Stomach (tissue), 9 donors: Measurements from ENCODE around the gene HYAL2. TPM values are rescaled to one million over a fixed set of nuclear protein-coding genes. Genes with fewer than 3 reads are reported as not detected.

Experiments
- DNase-seq, 2 donors: peaks; one replicate each; pipeline versions ENCODE4 v3.0.0 to v3.0.0-alpha.2; 2013 to 2019
- H3K27ac ChIP-seq, 5 donors: fragments of 200-600 bp in 4 of 5; sonication (generic) in 4 of 5; one replicate each; pipeline ENCODE4 v1.5.1; 2013 to 2019; ENCODE audit warnings: mild to moderate bottlenecking in 1 of 5, moderate library complexity in 1 of 5
- H3K27me3 ChIP-seq, 3 donors: fragments of 200-600 bp; sonication (generic); one replicate each; pipeline ENCODE4 v1.5.1; 2017 to 2019; ENCODE audit warnings: mixed run types in 1 of 3
- H3K36me3 ChIP-seq, 4 donors: fragments of 200-600 bp; sonication (generic); 1 replicate in 3 of 4; 2 replicates in 1 of 4; pipeline ENCODE4 v1.5.1; 2016 to 2019
- H3K4me1 ChIP-seq, 4 donors: fragments of 200-600 bp; sonication (generic); one replicate each; pipeline ENCODE4 v1.5.1; 2016 to 2019
- H3K4me3 ChIP-seq, 4 donors: fragments of 200-600 bp; sonication (generic) in 3 of 4; one replicate each; pipeline ENCODE4 v1.5.1; 2016 to 2019; ENCODE audit warnings: mild to moderate bottlenecking in 1 of 4
- H3K9me3 ChIP-seq, 4 donors: fragments of 200-600 bp; sonication (generic); one replicate each; pipeline ENCODE4 v1.5.1; 2016 to 2019
- EP300 ChIP-seq: sonication (generic); formaldehyde crosslinking; IDR thresholded peaks from one replicate; pipeline ENCODE4 v1.6.1; 2017; ENCODE audit warnings: antibody characterized with exemption
- POLR2A ChIP-seq, 4 donors: fragments of 450-650 bp; IDR thresholded peaks; one replicate each; pipeline ENCODE4 v1.6.1; 2016; ENCODE audit warnings: antibody characterized with exemption in 4 of 4, control low read depth in 2 of 4, mild to moderate bottlenecking in 1 of 4, moderate library complexity in 1 of 4
- POLR2AphosphoS5 ChIP-seq, 3 donors: sonication (generic); formaldehyde crosslinking; IDR thresholded peaks; one replicate each; pipeline ENCODE4 v1.6.1; 2016; ENCODE audit warnings: antibody characterized with exemption in 3 of 3
- WGBS, 5 donors: extraction: QIAGEN DNeasy Blood & Tissue Kit in 3 of 5; methylation state at CpG; one replicate each; pipeline versions ENCODE4 v1.1.5 to v1.1.7; 2013 to 2018; 5-methylcytosine and 5-hydroxymethylcytosine counted together
- intact Hi-C: fragments of 100-400 bp; cut with DNase I; formaldehyde crosslinking; loops from one replicate; pipeline ENCODE4 v1.15.1; 2023; ENCODE audit warnings: low total_unique reads
- polyA plus RNA-seq, 3 donors: library from polyadenylated mRNA; stranded (reverse); fragments of 200-250 nt; gene quantifications; one replicate each; pipeline ENCODE4 v1.2.3, GENCODE V29; 2013
- total RNA-seq, 5 donors: library from RNA; depleted of rRNA; stranded (reverse); fragments of >200 nt; gene quantifications; one replicate each; pipeline versions ENCODE4 v1.1.0 to v1.2.3, GENCODE V29; 2014 to 2016
- TF ChIP-seq, protein P1 (sequence below), 7 experiments: fragments of 450-650 bp in 4 of 7; fragments of 200-600 bp in 3 of 7; sonication (generic) in 3 of 7; IDR thresholded peaks; one replicate each; pipeline ENCODE4 v1.5.1; 2016 to 2019; ENCODE audit warnings: antibody characterized with exemption in 7 of 7, control low read depth in 2 of 7, mild to moderate bottlenecking in 1 of 7
- donor health status: healthy with polysubstance abuse.
- donor health status: Bipolar disorder and iron deficiency.
- donor health status: healthy.

The HYAL2 gene
- total and polyA plus RNA-seq, 8 donors: 11.1 to 96.4 (median 28.6) TPM

- H3K4me3 ChIP-seq: peak overlapping the region; percentile 82 to 92 (median 86)
- no peak for DNase-seq
- intact Hi-C loops: no loop called here
- TF ChIP-seq POLR2AphosphoS5 (IDR thresholded peaks at IDR 0.05): peak in 1 of 3 donors; percentile 25
- TF ChIP-seq, protein P1, sequence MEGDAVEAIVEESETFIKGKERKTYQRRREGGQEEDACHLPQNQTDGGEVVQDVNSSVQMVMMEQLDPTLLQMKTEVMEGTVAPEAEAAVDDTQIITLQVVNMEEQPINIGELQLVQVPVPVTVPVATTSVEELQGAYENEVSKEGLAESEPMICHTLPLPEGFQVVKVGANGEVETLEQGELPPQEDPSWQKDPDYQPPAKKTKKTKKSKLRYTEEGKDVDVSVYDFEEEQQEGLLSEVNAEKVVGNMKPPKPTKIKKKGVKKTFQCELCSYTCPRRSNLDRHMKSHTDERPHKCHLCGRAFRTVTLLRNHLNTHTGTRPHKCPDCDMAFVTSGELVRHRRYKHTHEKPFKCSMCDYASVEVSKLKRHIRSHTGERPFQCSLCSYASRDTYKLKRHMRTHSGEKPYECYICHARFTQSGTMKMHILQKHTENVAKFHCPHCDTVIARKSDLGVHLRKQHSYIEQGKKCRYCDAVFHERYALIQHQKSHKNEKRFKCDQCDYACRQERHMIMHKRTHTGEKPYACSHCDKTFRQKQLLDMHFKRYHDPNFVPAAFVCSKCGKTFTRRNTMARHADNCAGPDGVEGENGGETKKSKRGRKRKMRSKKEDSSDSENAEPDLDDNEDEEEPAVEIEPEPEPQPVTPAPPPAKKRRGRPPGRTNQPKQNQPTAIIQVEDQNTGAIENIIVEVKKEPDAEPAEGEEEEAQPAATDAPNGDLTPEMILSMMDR (IDR thresholded peaks at IDR 0.05): no peak
- TF ChIP-seq POLR2A (IDR thresholded peaks at IDR 0.05): no peak
- TF ChIP-seq EP300: no peak
- H3K9me3 ChIP-seq: no peaks in the 10 kb centered on the region
- H3K27me3 ChIP-seq: no peaks in the 10 kb centered on the region
- peak overlapping the region; percentile 91 to 96 (median 95) for H3K27ac ChIP-seq
- peaks cover 60 to 92% (median 78%) of the 10 kb centered on the region in 4 donors for H3K4me1 ChIP-seq
- H3K36me3 ChIP-seq: peaks cover 20 to 43% (median 40%) of the 10 kb centered on the region in 4 donors
- WGBS, 5 donors: 13 to 28% (median 15%) methylated on average over 6 to 14 of the region's 14 CpGs
Observed at GRCh38 chr3:50322115-50322385, 495 bp downstream of the HYAL2 start.

GRCh38 chr3:50321336-50322114 lies 1.0 kb downstream of the HYAL2 start:
- intact Hi-C loops: no loop called here
- TF ChIP-seq POLR2AphosphoS5 (IDR thresholded peaks at IDR 0.05): peak in 2 of 3 donors; percentile 65 to 80
- TF ChIP-seq, protein P1 (IDR thresholded peaks at IDR 0.05): peak in 5 of 7 experiments; percentile 21 to 59 (median 47)
- no peak for TF ChIP-seq POLR2A (IDR thresholded peaks at IDR 0.05)
- TF ChIP-seq EP300: no peak
- Histone ChIP-seq H3K9me3 (no peaks in the 10 kb centered on the region), H3K27me3 (no peaks in the 10 kb centered on the region), H3K4me1 (peaks cover 61 to 92% (median 78%) of the 10 kb centered on the region in 4 donors), H3K27ac (peak overlapping the region; percentile 91 to 96 (median 95)), H3K36me3 (peaks cover 23 to 44% (median 41%) of the 10 kb centered on the region in 4 donors), H3K4me3 (peak overlapping the region; percentile 82 to 92 (median 86))
- 0 to 1% (median 0%) methylated on average over 32 to 59 of the region's 59 CpGs for WGBS, 5 donors
- peak; percentile 92 to 96 for DNase-seq

DNA sequence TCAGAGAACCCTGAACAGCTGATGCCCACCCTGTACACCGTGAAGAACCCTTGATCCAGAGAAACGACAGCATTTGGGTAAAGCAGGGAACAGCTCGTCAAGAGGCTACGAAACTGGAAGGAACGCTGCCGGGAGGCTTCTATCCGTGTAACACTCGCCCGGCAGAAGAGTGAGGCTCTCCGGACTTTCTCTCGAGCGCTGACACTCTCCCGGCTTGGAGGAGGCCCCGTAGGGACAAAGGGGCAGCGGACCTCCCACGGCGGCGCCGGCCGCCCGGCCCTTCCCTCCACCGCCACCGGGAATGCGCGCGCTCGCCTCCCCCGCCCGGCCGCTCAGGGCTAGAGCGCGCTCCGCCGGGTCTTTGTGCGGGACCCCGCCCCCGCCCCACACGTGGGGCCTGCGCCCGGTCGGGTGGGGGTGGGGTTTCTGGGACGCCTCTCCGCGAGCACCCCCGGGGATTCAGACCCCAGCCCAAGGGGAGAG lies 1.7 kb downstream of the HYAL2 start:
- TF ChIP-seq, protein P1 (IDR thresholded peaks at IDR 0.05): no peak
- TF ChIP-seq POLR2AphosphoS5 (IDR thresholded peaks at IDR 0.05): peak in 1 of 3 donors; percentile 43
- peaks cover 18 to 44% (median 41%) of the 10 kb centered on the region in 4 donors for H3K36me3 ChIP-seq
- peaks cover 66 to 92% (median 81%) of the 10 kb centered on the region in 4 donors for H3K4me1 ChIP-seq
- H3K9me3 ChIP-seq: no peaks in the 10 kb centered on the region
- peak overlapping the region; percentile 91 to 96 (median 95) for H3K27ac ChIP-seq
- intact Hi-C loops: no loop called here
- H3K27me3 ChIP-seq: no peaks in the 10 kb centered on the region
- WGBS, 5 donors: 0 to 2% (median 1%) methylated on average over 23 to 45 of the region's 45 CpGs
- peak; percentile 81 to 95 for DNase-seq
- peak overlapping the region; percentile 82 to 92 (median 86) for H3K4me3 ChIP-seq

DNA sequence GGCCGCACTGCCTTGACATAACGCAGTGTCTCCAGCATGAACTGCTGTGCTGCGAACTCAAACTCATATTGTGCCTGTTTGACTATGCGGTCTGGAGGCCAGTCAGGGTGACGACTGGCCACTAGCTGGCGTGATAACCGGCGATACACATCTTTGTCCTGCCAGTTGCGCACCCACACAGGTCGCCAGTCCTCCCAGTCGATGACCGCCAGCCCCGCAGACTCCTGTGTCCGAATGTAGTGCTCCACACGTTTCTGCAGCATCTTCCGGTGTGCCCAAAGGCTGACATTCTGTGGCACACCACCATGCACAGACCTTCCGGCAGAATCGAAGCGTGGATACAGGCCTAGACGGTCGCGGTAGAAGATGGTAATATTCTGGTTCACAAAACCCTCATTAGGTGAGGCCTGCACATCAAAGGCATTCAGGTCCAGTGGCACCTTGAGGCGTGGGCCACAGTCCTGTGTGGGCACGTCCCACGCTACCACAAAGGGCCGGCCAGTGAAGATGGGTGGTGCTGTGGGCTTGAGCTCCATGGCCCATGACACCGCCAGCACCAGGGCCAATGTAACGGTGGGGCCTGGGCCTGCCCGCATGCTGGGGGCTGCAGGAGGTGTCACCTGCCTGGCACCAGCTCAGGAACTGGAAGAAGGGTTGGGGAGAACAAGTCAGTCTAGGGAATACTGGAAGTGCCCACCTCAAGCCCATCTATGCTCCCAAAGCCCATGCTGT lies 2.5 kb downstream of the HYAL2 start:
- Histone ChIP-seq H3K27ac (peak overlapping the region; percentile 91 to 96 (median 95)), H3K36me3 (peaks cover 12 to 44% (median 39%) of the 10 kb centered on the region in 4 donors), H3K4me1 (peaks cover 66 to 92% (median 86%) of the 10 kb centered on the region in 4 donors), H3K4me3 (peak overlapping the region; percentile 82 to 92 (median 86)), H3K27me3 (no peaks in the 10 kb centered on the region), H3K9me3 (no peaks in the 10 kb centered on the region)
- intact Hi-C loops: no loop called here
- WGBS, 5 donors: 66 to 74% (median 71%) methylated on average over 18 to 29 of the region's 29 CpGs
- no peak for DNase-seq
- TF ChIP-seq, protein P1 (IDR thresholded peaks at IDR 0.05): no peak
- no peak for TF ChIP-seq EP300
- no peak for TF ChIP-seq POLR2A (IDR thresholded peaks at IDR 0.05)
- TF ChIP-seq POLR2AphosphoS5 (IDR thresholded peaks at IDR 0.05): no peak
